GM12878 (cell line): Measurements from ENCODE around the gene ARMS2. TPM values are rescaled to one million over a fixed set of nuclear protein-coding genes. Genes with fewer than 3 reads are reported as not detected.

Source experiments
- ATAC-seq: fragments of 200-7000 bp; cut with Tn5 transposase; 3 replicates; pipeline ENCODE4 v1.9.1; 2020; ENCODE audit warnings: mild to moderate bottlenecking, moderate library complexity
- BruUV-seq: library from RNA; stranded (reverse); fragments of 400-500 nt; replicated peaks from 2 replicates; lab custom pipeline; 2021; lab: Mats Ljungman, UMichigan
- CTCF ChIA-PET: fragments of 300-600 bp; sonication (Branson Sonifier 250); formaldehyde crosslinking; extraction: SDS; loops from one replicate; lab custom pipeline; 2021; ENCODE audit warnings: inconsistent platforms; lab: Yijun Ruan, JAX
- POLR2A ChIA-PET: fragments of 350-600 bp; formaldehyde crosslinking; extraction: SDS; loops from one replicate; lab custom pipeline; 2021; ENCODE audit warnings: inconsistent platforms; lab: Charles Lee
- RAD21 ChIA-PET: fragments of 300-600 bp; sonication (Branson Sonifier 250); formaldehyde crosslinking; loops from one replicate; lab custom pipeline; 2023; ENCODE audit warnings: antibody characterized with exemption; ENCODE audit not compliant: unreplicated experiment; lab: Charles Lee
- SMC1A ChIA-PET: fragments of 300-600 bp; sonication (Branson Sonifier 250); formaldehyde crosslinking; loops from one replicate; lab custom pipeline; 2023; ENCODE audit not compliant: unreplicated experiment, uncharacterized antibody; lab: Charles Lee
- DNase-seq: peaks from one replicate; pipeline ENCODE4 v3.0.0-alpha.2; 2011; ENCODE audit warnings: low read depth, low spot score
- FAIRE-seq: peaks from 3 replicates; lab custom pipeline; 2011; peaks lifted over from hg19 to GRCh38; lab: Jason Lieb, UNC
- H2AFZ ChIP-seq: 2 replicates; pipeline ENCODE4 v1.6.0; 2011; ENCODE audit warnings: low read depth, low read length, control low read depth; ENCODE audit not compliant: control insufficient read depth
- H3K27ac ChIP-seq: 2 replicates; pipeline ENCODE4 v1.5.1; 2011; ENCODE audit warnings: control low read depth; ENCODE audit not compliant: control insufficient read depth, insufficient read depth
- H3K27me3 ChIP-seq, 2 experiments: replicated peaks in 1 of 2; 2 replicates each; pipeline versions ENCODE4 v1.6.0 to v1.6.1; 2011; ENCODE audit warnings: low read length in 1 of 2; ENCODE audit not compliant: control insufficient read depth in 2 of 2, insufficient read depth in 2 of 2
- H3K36me3 ChIP-seq, 2 experiments: 2 replicates each; pipeline ENCODE4 v1.5.1; 2011; ENCODE audit warnings: low read length in 1 of 2; ENCODE audit not compliant: control insufficient read depth in 2 of 2, insufficient read depth in 2 of 2
- H3K4me1 ChIP-seq: 2 replicates; pipeline ENCODE4 v1.6.1; 2011; ENCODE audit warnings: mild to moderate bottlenecking, low read length, moderate library complexity, mixed read lengths; ENCODE audit not compliant: control insufficient read depth, insufficient read depth
- H3K4me2 ChIP-seq: 2 replicates; pipeline ENCODE4 v1.6.0; 2011; ENCODE audit warnings: control low read depth; ENCODE audit not compliant: control insufficient read depth, insufficient read depth
- H3K4me3 ChIP-seq: fragments of 200-600 bp; sonication (generic); 2 replicates; pipeline ENCODE4 v1.5.1; 2016
- H3K79me2 ChIP-seq: 2 replicates; pipeline ENCODE4 v1.6.0; 2011; ENCODE audit warnings: low read length; ENCODE audit not compliant: control insufficient read depth, insufficient read depth
- H3K9ac ChIP-seq: 2 replicates; pipeline ENCODE4 v1.8.0; 2011; ENCODE audit warnings: low read length, control low read depth, mixed read lengths; ENCODE audit not compliant: control insufficient read depth, insufficient read depth
- H3K9me3 ChIP-seq: replicated peaks from 3 replicates; pipeline ENCODE4 v1.5.1; 2011; ENCODE audit warnings: mild to moderate bottlenecking, low read length; ENCODE audit not compliant: control insufficient read depth, insufficient read depth
- H4K20me1 ChIP-seq: 2 replicates; pipeline ENCODE4 v1.6.0; 2011; ENCODE audit not compliant: control insufficient read depth, insufficient read depth
- BCL3 ChIP-seq: IDR thresholded peaks from 2 replicates; pipeline ENCODE4 v1.6.1; 2011; ENCODE audit warnings: borderline replicate concordance, low read depth, mild to moderate bottlenecking, moderate library complexity, low read length; ENCODE audit not compliant: insufficient read depth, poor library complexity, severe bottlenecking
- FOXM1 ChIP-seq: IDR thresholded peaks from 2 replicates; pipeline ENCODE4 v1.6.1; 2012; ENCODE audit warnings: low read depth, mild to moderate bottlenecking, inconsistent platforms, low read length, moderate library complexity
- IRF4 ChIP-seq: IDR thresholded peaks from 2 replicates; pipeline ENCODE4 v1.6.1; 2011; ENCODE audit warnings: low read depth, low read length
- KDM1A ChIP-seq: fragments of 200-600 bp; sonication (generic); IDR thresholded peaks from 2 replicates; pipeline ENCODE4 v1.6.1; 2016; ENCODE audit warnings: borderline replicate concordance
- KLF5 ChIP-seq: fragments of 450-650 bp; IDR thresholded peaks from 2 replicates; pipeline ENCODE4 v1.6.1; 2014; ENCODE audit warnings: mild to moderate bottlenecking; ENCODE audit not compliant: partially characterized antibody
- RAD51 ChIP-seq: fragments of 450-650 bp; IDR thresholded peaks from 2 replicates; pipeline ENCODE4 v1.6.1; 2016; ENCODE audit warnings: moderate library complexity, mild to moderate bottlenecking, inconsistent platforms
- RFX5 ChIP-seq: IDR thresholded peaks from 2 replicates; pipeline ENCODE4 v1.6.1; 2011; ENCODE audit warnings: low read depth, low read length, improper control_type of control experiment
- SMARCA5 ChIP-seq: fragments of 450-650 bp; IDR thresholded peaks from 2 replicates; pipeline ENCODE4 v1.6.1; 2017; ENCODE audit warnings: mild to moderate bottlenecking
- SRF ChIP-seq, 2 experiments: IDR thresholded peaks; 2 replicates each; pipeline ENCODE4 v1.6.1; 2011; ENCODE audit warnings: low read depth in 2 of 2, low read length in 2 of 2, mild to moderate bottlenecking in 1 of 2, moderate library complexity in 1 of 2
- WGBS: methylation state at CpG from one replicate; pipeline ENCODE4 v1.1.6; 2016; ENCODE audit warnings: low lambda C conversion rate; ENCODE audit not compliant: insufficient replicate concordance, insufficient coverage; ENCODE audit errors: missing lambda C conversion rate; 5-methylcytosine and 5-hydroxymethylcytosine counted together
- in situ Hi-C: fragments of 300-500 bp; cut with MboI; formaldehyde crosslinking; loops from 9 replicates; pipeline ENCODE4 v1.14.3; 2018; ENCODE audit warnings: mixed read lengths
- intact Hi-C: fragments of 100-400 bp; cut with micrococcal nuclease; formaldehyde crosslinking; loops from one replicate; pipeline ENCODE4 v1.14.2; 2022; ENCODE audit not compliant: unreplicated experiment
- polyA plus RNA-seq, 11 experiments: library from polyadenylated mRNA; depleted of rRNA in 4 of 11; unstranded in 6 of 11; stranded (reverse) in 5 of 11; fragments of >200 nt; fragmentation: Nextera tagmentation in 4 of 11; fragmentation: Illumina TruSeq in 1 of 11; extraction: Ambion mirVana in 4 of 11; extraction: Trizol in 1 of 11; gene quantifications; 1 replicate in 1 of 11; 2 replicates in 10 of 11; pipeline versions ENCODE4 v1.2.1 to v1.2.3, GENCODE V29; 2011 to 2016; ENCODE audit warnings: inconsistent platforms in 2 of 11, missing spikeins in 2 of 11, low read depth in 1 of 11
- total RNA-seq, 4 experiments: library from RNA; depleted of rRNA in 3 of 4; stranded (reverse); fragments of >200 nt in 3 of 4; fragmentation: Illumina TruSeq in 1 of 4; extraction: Trizol in 1 of 4; gene quantifications; 2 replicates each; pipeline versions ENCODE4 v1.2.1 to v1.2.3, GENCODE V29; 2013 to 2021
- TF ChIP-seq, protein P1 (sequence below): IDR thresholded peaks from 2 replicates; pipeline ENCODE4 v1.6.1; 2012; ENCODE audit warnings: low read depth, low read length, improper control_type of control experiment
- TF ChIP-seq, protein P2 (sequence below): fragments of 450-650 bp; IDR thresholded peaks from 2 replicates; pipeline ENCODE4 v1.6.1; 2017; ENCODE audit warnings: low read depth, mild to moderate bottlenecking, moderate library complexity

ARMS2 gene
- total and polyA plus RNA-seq, 10 of the 15 experiments (the other 5 are each of a cell fraction or from before 2014, with no cell fraction given), result not detected

DNA sequence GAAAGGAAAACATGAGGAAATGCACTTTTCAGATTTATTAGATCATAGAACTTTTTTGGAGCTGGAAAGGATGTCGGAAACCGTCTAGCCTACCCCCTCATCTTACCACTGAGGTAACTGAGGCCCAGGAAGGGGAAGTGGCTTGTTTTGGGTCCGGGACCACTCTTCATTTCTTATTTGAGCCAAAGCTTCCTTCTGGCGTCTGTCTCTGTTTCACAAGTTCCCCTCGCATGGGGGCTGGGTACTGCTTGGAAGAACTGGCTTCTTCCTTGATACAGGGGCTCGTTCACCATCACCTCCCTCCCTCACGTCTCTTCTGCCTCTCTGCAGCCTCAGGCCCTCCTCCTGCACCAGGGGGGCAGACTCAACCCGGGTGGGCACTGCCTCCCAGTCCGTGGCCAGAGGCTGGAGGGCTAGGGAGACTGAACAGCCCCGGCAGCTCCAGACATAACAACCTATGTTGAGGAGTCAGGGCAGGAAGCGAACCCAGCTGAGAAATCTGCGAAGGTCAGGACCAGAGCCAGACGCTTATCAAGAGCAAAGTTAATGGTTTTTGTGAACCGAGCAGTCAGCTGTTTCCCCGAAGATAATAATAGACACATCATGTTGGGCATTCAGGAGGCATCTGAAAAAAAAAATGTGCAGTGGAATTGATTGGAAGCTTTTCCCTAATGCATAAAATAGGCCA lies 19.8 kb downstream of the ARMS2 start:
- Histone ChIP-seq H4K20me1 (no peaks in the 10 kb centered on the region), H3K27me3 (peaks cover 0 to 2% of the 10 kb centered on the region in 2 experiments), H3K4me1 (no peaks in the 10 kb centered on the region), H3K9ac (no peak overlapping the region), H3K36me3 (no peaks in the 10 kb centered on the region), H3K4me2 (no peak overlapping the region), H3K79me2 (no peaks in the 10 kb centered on the region), H3K9me3 (no peaks in the 10 kb centered on the region), H2AFZ (no peak overlapping the region), H3K27ac (no peak overlapping the region), H3K4me3 (no peak overlapping the region)
- no TSS peak for BruUV-seq
- in situ Hi-C loops (no loop called here), intact Hi-C loops (no loop called here)
- TF ChIP-seq, protein P1, sequence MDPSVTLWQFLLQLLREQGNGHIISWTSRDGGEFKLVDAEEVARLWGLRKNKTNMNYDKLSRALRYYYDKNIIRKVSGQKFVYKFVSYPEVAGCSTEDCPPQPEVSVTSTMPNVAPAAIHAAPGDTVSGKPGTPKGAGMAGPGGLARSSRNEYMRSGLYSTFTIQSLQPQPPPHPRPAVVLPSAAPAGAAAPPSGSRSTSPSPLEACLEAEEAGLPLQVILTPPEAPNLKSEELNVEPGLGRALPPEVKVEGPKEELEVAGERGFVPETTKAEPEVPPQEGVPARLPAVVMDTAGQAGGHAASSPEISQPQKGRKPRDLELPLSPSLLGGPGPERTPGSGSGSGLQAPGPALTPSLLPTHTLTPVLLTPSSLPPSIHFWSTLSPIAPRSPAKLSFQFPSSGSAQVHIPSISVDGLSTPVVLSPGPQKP, result no peak
- TF ChIP-seq, protein P2, sequence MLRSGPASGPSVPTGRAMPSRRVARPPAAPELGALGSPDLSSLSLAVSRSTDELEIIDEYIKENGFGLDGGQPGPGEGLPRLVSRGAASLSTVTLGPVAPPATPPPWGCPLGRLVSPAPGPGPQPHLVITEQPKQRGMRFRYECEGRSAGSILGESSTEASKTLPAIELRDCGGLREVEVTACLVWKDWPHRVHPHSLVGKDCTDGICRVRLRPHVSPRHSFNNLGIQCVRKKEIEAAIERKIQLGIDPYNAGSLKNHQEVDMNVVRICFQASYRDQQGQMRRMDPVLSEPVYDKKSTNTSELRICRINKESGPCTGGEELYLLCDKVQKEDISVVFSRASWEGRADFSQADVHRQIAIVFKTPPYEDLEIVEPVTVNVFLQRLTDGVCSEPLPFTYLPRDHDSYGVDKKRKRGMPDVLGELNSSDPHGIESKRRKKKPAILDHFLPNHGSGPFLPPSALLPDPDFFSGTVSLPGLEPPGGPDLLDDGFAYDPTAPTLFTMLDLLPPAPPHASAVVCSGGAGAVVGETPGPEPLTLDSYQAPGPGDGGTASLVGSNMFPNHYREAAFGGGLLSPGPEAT, result no peak
- TF ChIP-seq KDM1A (no peak), BCL3 (no peak), FOXM1 (no peak), SMARCA5 (no peak), RFX5 (no peak), IRF4 (no peak), SRF (IDR thresholded peaks at IDR 0.05; ENCODE audit: low read depth in 2 of 2, low read length in 2 of 2) (no peak), RAD51 (no peak), KLF5 (no peak)
- ChIA-PET CTCF (no interaction called here), RAD21 (no interaction called here), POLR2A (no interaction called here), SMC1A (no interaction called here)
- DNase-seq (no peak), FAIRE-seq (no peak), ATAC-seq (no peak)
- WGBS, result 12% methylated on average over 15 of the region's 15 CpGs
